CD4-positive, alpha-beta T cell (primary cell): Measurements from ENCODE around the gene RNASE1. TPM values are rescaled to one million over a fixed set of nuclear protein-coding genes. Genes with fewer than 3 reads are reported as not detected.

Experiments used
- ATAC-seq: fragments of 200-7000 bp; cut with Tn5 transposase; one replicate; pipeline ENCODE4 v1.10.0; 2022; ENCODE audit warnings: mild to moderate bottlenecking; ENCODE audit not compliant: poor library complexity
- CTCF ChIA-PET: fragments of 350-600 bp; sonication (Branson Sonifier 250); formaldehyde crosslinking; loops from one replicate; lab custom pipeline; 2021; ENCODE audit warnings: antibody characterized with exemption, inconsistent platforms; lab: Charles Lee
- POLR2A ChIA-PET: fragments of 350-600 bp; sonication (Branson Sonifier 250); formaldehyde crosslinking; loops from one replicate; lab custom pipeline; 2021; ENCODE audit warnings: antibody characterized with exemption, inconsistent platforms; lab: Charles Lee
- DNase-seq, 14 experiments: peaks; one replicate each; pipeline ENCODE4 v3.0.0-alpha.2; 2013 to 2020; ENCODE audit warnings: mixed read lengths in 2 of 14
- H3K27ac ChIP-seq, 2 donors: one replicate each; pipeline versions ENCODE4 v1.5.1 to v1.7.0; 2013; ENCODE audit warnings: low read length in 2 of 2, low read depth in 1 of 2, mild to moderate bottlenecking in 1 of 2
- H3K27me3 ChIP-seq, 2 experiments: 1 replicate in 1 of 2; 2 replicates in 1 of 2; pipeline versions ENCODE4 v1.6.1 to v1.7.0; 2013; ENCODE audit warnings: low read length in 2 of 2, control low read depth in 1 of 2, mild to moderate bottlenecking in 1 of 2, moderate library complexity in 1 of 2; ENCODE audit not compliant: insufficient read depth in 2 of 2, control insufficient read depth in 1 of 2
- H3K36me3 ChIP-seq: one replicate; pipeline ENCODE4 v1.6.1; 2013; ENCODE audit warnings: low read length, control low read depth; ENCODE audit not compliant: insufficient read depth
- H3K4me1 ChIP-seq: one replicate; pipeline ENCODE4 v1.6.1; 2013; ENCODE audit warnings: low read length, control low read depth; ENCODE audit not compliant: insufficient read depth
- H3K4me3 ChIP-seq: one replicate; pipeline ENCODE4 v1.5.1; 2013; ENCODE audit warnings: mild to moderate bottlenecking, low read length, moderate library complexity
- H3K9me3 ChIP-seq, 2 experiments: 1 replicate in 1 of 2; 2 replicates in 1 of 2; pipeline versions ENCODE4 v1.6.1 to v1.7.0; 2013; ENCODE audit warnings: low read length in 2 of 2, mild to moderate bottlenecking in 2 of 2, control low read depth in 1 of 2, moderate library complexity in 1 of 2; ENCODE audit not compliant: control insufficient read depth in 1 of 2, insufficient read depth in 1 of 2
- H3K27ac Mint-ChIP-seq: one replicate; pipeline ENCODE4 v1.8.0; 2020; ENCODE audit warnings: mixed read lengths
- H3K27me3 Mint-ChIP-seq: one replicate; pipeline ENCODE4 v1.8.0; 2021; ENCODE audit warnings: mixed read lengths
- H3K36me3 Mint-ChIP-seq: one replicate; pipeline ENCODE4 v1.8.0; 2021; ENCODE audit warnings: low read depth, mixed read lengths
- H3K4me1 Mint-ChIP-seq: one replicate; pipeline ENCODE4 v1.8.0; 2021; ENCODE audit warnings: low read depth, mixed read lengths
- H3K4me3 Mint-ChIP-seq: one replicate; pipeline ENCODE4 v1.8.0; 2020; ENCODE audit warnings: mild to moderate bottlenecking, mixed read lengths
- H3K9me3 Mint-ChIP-seq: one replicate; pipeline ENCODE4 v1.8.0; 2020; ENCODE audit warnings: mixed read lengths
- CTCF ChIP-seq: fragments of 200-600 bp; IDR thresholded peaks from one replicate; pipeline ENCODE4 v1.8.0; 2022; ENCODE audit warnings: antibody characterized with exemption, mild to moderate bottlenecking
- intact Hi-C, 2 experiments: fragments of 100-400 bp; cut with DNase I in 1 of 2; cut with micrococcal nuclease in 1 of 2; formaldehyde crosslinking; loops; one replicate each; pipeline versions ENCODE4 v1.15.1 to v1.9.0; 2023 to 2025; cut with DNase I, micrococcal nuclease
- total RNA-seq, 174 experiments: library from RNA in 2 of 174; stranded (reverse) in 2 of 174; gene quantifications; one replicate each; pipeline ENCODE4 v1.2.3 and lab custom pipeline; 2021 to 2026

Gene RNASE1
- total RNA-seq, 2 experiments from 2014 or later: not detected

DNA sequence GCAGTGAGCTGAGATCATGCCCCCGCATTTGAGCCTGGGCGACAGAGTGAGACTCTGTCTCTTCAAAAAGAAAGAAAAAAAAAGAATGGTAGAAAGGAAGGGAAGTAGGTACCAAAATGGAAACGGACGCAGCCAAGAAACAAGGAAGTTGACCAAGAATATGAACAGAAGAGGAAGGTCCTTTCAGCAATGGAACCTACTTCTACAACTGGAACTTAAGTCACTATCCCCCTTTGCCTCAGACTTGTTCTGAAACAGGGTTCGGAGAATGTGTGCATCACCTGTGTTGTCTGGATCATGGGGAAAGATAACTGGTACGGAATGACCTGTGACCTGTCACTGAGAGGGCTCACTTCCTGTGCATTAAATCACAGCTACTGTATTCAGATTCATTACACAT, 43.9 kb upstream of the RNASE1 start:
- H3K36me3 Mint-ChIP-seq: no peaks in the 10 kb centered on the region

DNA sequence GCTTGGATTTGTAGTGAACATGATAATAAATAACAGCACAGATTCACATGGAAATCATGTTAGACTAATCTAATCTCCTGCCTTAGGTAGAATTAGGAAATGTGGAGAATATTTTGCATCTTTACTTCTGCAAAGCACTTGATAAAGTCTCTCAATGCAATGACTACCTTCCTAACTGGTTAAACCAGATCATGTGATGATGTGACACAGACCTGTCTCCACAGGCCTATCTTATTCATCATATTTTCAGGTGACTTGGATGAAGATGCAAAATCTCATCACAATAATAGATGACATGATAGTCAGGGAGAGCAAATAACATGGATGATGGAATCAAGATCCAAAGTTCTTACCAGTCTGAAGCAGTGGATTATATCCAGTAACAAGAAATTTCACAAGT, 38.5 kb upstream of the RNASE1 start:
- DNase-seq (no peak), ATAC-seq (no peak)
- Histone ChIP-seq H3K4me3 (no peak overlapping the region), H3K9me3 (peaks cover 0 to 3% of the 10 kb centered on the region in 2 experiments), H3K36me3 (no peaks in the 10 kb centered on the region), H3K27me3 (peaks cover 0 to 3% of the 10 kb centered on the region in 2 experiments), H3K4me1 (no peaks in the 10 kb centered on the region), H3K27ac (no peak overlapping the region)
- H3K4me3 Mint-ChIP-seq: no peak overlapping the region
- intact Hi-C loops: no loop called here
- POLR2A ChIA-PET: no interaction called here
- no peaks in the 10 kb centered on the region for H3K36me3 Mint-ChIP-seq
- peaks cover 6% of the 10 kb centered on the region for H3K27me3 Mint-ChIP-seq
- no peaks in the 10 kb centered on the region for H3K9me3 Mint-ChIP-seq
- H3K4me1 Mint-ChIP-seq: no peaks in the 10 kb centered on the region
- CTCF ChIA-PET: no interaction called here
- TF ChIP-seq CTCF: no peak
- no peak overlapping the region for H3K27ac Mint-ChIP-seq

More for the DNA sequence above, 43.9 kb upstream of the RNASE1 start:
- Mint-ChIP-seq H3K4me3 (no peak overlapping the region), H3K27me3 (peaks cover 6% of the 10 kb centered on the region), H3K27ac (no peak overlapping the region), H3K9me3 (no peaks in the 10 kb centered on the region), H3K4me1 (no peaks in the 10 kb centered on the region)
- H3K4me1 ChIP-seq: no peaks in the 10 kb centered on the region
- no peak for TF ChIP-seq CTCF
- H3K27me3 ChIP-seq: peaks cover 0 to 3% of the 10 kb centered on the region in 2 experiments
- H3K4me3 ChIP-seq: no peak overlapping the region
- H3K9me3 ChIP-seq: no peaks in the 10 kb centered on the region
- CTCF ChIA-PET: no interaction called here
- DNase-seq (no peak), ATAC-seq (no peak)
- POLR2A ChIA-PET: no interaction called here
- H3K36me3 ChIP-seq: no peaks in the 10 kb centered on the region
- intact Hi-C loops: no loop called here
- no peak overlapping the region for H3K27ac ChIP-seq

DNA sequence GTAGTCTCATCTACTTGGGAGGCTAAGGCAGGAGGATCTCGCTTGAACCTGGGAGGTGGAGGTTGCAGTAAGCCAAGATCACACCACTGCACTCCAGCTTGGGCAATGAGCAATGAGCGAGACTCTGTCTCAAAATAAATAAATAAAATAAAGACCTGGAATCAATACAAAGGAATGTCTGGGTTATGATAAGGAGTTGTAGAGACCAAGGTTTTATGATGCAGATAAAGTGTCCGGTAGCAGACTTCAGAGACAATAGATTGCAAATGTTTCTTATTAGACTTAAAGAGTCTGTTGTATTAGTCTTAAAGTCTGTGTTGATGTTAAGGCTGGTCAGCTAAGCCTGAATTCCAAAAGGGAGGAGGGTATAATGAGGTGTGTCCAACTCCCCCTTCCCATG, 35.2 kb upstream of the RNASE1 start:
- Mint-ChIP-seq H3K27me3 (peaks cover 6% of the 10 kb centered on the region), H3K4me3 (no peak overlapping the region), H3K4me1 (no peaks in the 10 kb centered on the region), H3K27ac (no peak overlapping the region), H3K36me3 (no peaks in the 10 kb centered on the region), H3K9me3 (no peaks in the 10 kb centered on the region)
- Histone ChIP-seq H3K27me3 (peaks cover 0 to 3% of the 10 kb centered on the region in 2 experiments), H3K27ac (no peak overlapping the region), H3K36me3 (no peaks in the 10 kb centered on the region), H3K4me3 (no peak overlapping the region), H3K4me1 (no peaks in the 10 kb centered on the region), H3K9me3 (peaks cover 0 to 5% of the 10 kb centered on the region in 2 experiments)
- POLR2A ChIA-PET: no interaction called here
- DNase-seq (no peak), ATAC-seq (no peak)
- TF ChIP-seq CTCF: no peak
- CTCF ChIA-PET: no interaction called here
- intact Hi-C loops: no loop called here
